ENCODE results near the gene MRPL39.
A peak's percentile ranks its signal among the peaks of the same experiment; 100 is the strongest.

The MRPL39 gene

GRCh38 chr21:25608044-25608737, 910 bp upstream of the MRPL39 start:
- DNase-seq: peak; percentile 86 to 87

GRCh38 chr21:25589887-25590286, 17.4 kb downstream of the MRPL39 start:
- peak in 1 of 2 experiments; percentile 3 for DNase-seq

- no peak for DNase-seq
These were observed 20.5 kb downstream of the MRPL39 start for GRCh38 chr21:25586791-25587190.

- DNase-seq: no peak
These were observed 21.0 kb downstream of the MRPL39 start for GRCh38 chr21:25586326-25586725.

- DNase-seq: no peak
These were observed 22.2 kb downstream of the MRPL39 start for GRCh38 chr21:25584833-25585676.

GRCh38 chr21:25583370-25584130, 23.7 kb downstream of the MRPL39 start:
- DNase-seq: no peak

- DNase-seq: no peak
These were observed 24.4 kb downstream of the MRPL39 start for GRCh38 chr21:25582888-25583287.

GRCh38 chr21:25582164-25582790, 25.0 kb downstream of the MRPL39 start:
- DNase-seq: no peak

- DNase-seq: no peak
These were observed 25.7 kb downstream of the MRPL39 start for GRCh38 chr21:25581582-25581981.

- no peak for DNase-seq
These were observed 26.4 kb downstream of the MRPL39 start for GRCh38 chr21:25580912-25581260.

GRCh38 chr21:25579226-25580013, 27.9 kb downstream of the MRPL39 start:
- DNase-seq: no peak

- DNase-seq: no peak
These were observed 29.0 kb downstream of the MRPL39 start for GRCh38 chr21:25578056-25578961.

- DNase-seq: no peak
These were observed 29.7 kb downstream of the MRPL39 start for GRCh38 chr21:25577424-25578055.

- DNase-seq: peak; percentile 46 to 54
These were observed 33.7 kb downstream of the MRPL39 start for GRCh38 chr21:25573409-25574206.

GRCh38 chr21:25572861-25573310, 34.4 kb downstream of the MRPL39 start:
- peak; percentile 21 to 35 for DNase-seq

- DNase-seq: no peak
These were observed 35.6 kb downstream of the MRPL39 start for GRCh38 chr21:25571726-25572121.

- DNase-seq: no peak
These were observed 37.6 kb downstream of the MRPL39 start for GRCh38 chr21:25569711-25570110.

- no peak for DNase-seq
These were observed 38.2 kb downstream of the MRPL39 start for GRCh38 chr21:25569084-25569483.

- DNase-seq: peak; percentile 76 to 86
These were observed 39.0 kb downstream of the MRPL39 start for GRCh38 chr21:25568246-25568645.

- no peak for DNase-seq
These were observed 39.8 kb downstream of the MRPL39 start for GRCh38 chr21:25567472-25567871.

Data from Kasumi-1 (cell line).